K562 (cell line): ENCODE data around the gene OBSCN. TPM values are rescaled to one million over a fixed set of nuclear protein-coding genes. Genes with fewer than 3 reads are reported as not detected.

Experiments used
- ATAC-seq: fragments of 200-7000 bp; cut with Tn5 transposase; 3 replicates; pipeline ENCODE4 v1.9.1; 2020; ENCODE audit warnings: moderate library complexity
- BruUV-seq: library from RNA; stranded (reverse); fragments of 400-500 nt; replicated peaks from 2 replicates; lab custom pipeline; 2021; lab: Mats Ljungman, UMichigan
- CTCF ChIA-PET: fragments of 300-600 bp; formaldehyde crosslinking; extraction: SDS; loops from one replicate; lab custom pipeline; 2021; ENCODE audit warnings: low intra/inter-chr PET ratio; lab: Yijun Ruan, JAX
- POLR2A ChIA-PET: fragments of 300-600, 350-650 bp; sonication (Branson Sonifier 250); formaldehyde crosslinking; extraction: SDS; loops from one replicate; lab custom pipeline; 2021; ENCODE audit warnings: antibody characterized with exemption, inconsistent platforms; lab: Yijun Ruan, JAX
- DNase-seq, 4 experiments: peaks; one replicate each; pipeline versions ENCODE4 v3.0.0 to v3.0.0-alpha.2; 2011 to 2018; ENCODE audit warnings: low spot score in 3 of 4, mixed read lengths in 3 of 4; ENCODE audit errors: extremely low read depth in 1 of 4
- FAIRE-seq: peaks from 2 replicates; lab custom pipeline; 2011; peaks lifted over from hg19 to GRCh38; lab: Jason Lieb, UNC
- H2AFZ ChIP-seq: 2 replicates; pipeline ENCODE4 v1.6.0; 2011; ENCODE audit warnings: low read depth, low read length, control low read depth, inconsistent platforms
- H3K27ac ChIP-seq: fragments of 200-600 bp; 3 replicates; pipeline ENCODE4 v1.8.0; 2011; ENCODE audit warnings: low read depth, mild to moderate bottlenecking, control low read depth, inconsistent platforms, low read length, moderate library complexity, mixed read lengths; ENCODE audit errors: extremely low read depth
- H3K27me3 ChIP-seq, 2 experiments: fragments of 300-600 bp in 1 of 2; 2 replicates in 1 of 2; 3 replicates in 1 of 2; pipeline versions ENCODE4 v1.6.0 to v1.8.0; 2011; ENCODE audit warnings: inconsistent platforms in 2 of 2, low read length in 2 of 2, mild to moderate bottlenecking in 1 of 2, mixed read lengths in 1 of 2, moderate library complexity in 1 of 2; ENCODE audit not compliant: control insufficient read depth in 2 of 2, insufficient read depth in 2 of 2
- H3K36me3 ChIP-seq: fragments of 300-600 bp; 3 replicates; pipeline ENCODE4 v1.8.0; 2011; ENCODE audit warnings: mild to moderate bottlenecking, low read length, inconsistent platforms; ENCODE audit not compliant: control insufficient read depth, insufficient read depth
- H3K4me1 ChIP-seq, 2 experiments: fragments of 200-600 bp in 1 of 2; replicated peaks in 1 of 2; 2 replicates in 1 of 2; 3 replicates in 1 of 2; pipeline versions ENCODE4 v1.5.1 to v1.8.0; 2011; ENCODE audit warnings: inconsistent platforms in 2 of 2, low read length in 2 of 2, mild to moderate bottlenecking in 1 of 2, mixed read lengths in 1 of 2, moderate library complexity in 1 of 2; ENCODE audit not compliant: control insufficient read depth in 2 of 2, insufficient read depth in 2 of 2
- H3K4me2 ChIP-seq: 2 replicates; pipeline ENCODE4 v1.6.1; 2011; ENCODE audit warnings: low read length, control low read depth, inconsistent platforms, mixed read lengths; ENCODE audit not compliant: insufficient read depth
- H3K4me3 ChIP-seq: fragments of 200-600 bp; sonication (generic), shearing (Covaris generic); 2 replicates; pipeline ENCODE4 v1.5.1; 2016; ENCODE audit warnings: control low read depth, inconsistent platforms
- H3K79me2 ChIP-seq: fragments of 200-600 bp; 3 replicates; pipeline ENCODE4 v1.8.0; 2011; ENCODE audit warnings: low read length, inconsistent platforms; ENCODE audit not compliant: control insufficient read depth, insufficient read depth
- H3K9ac ChIP-seq, 2 experiments: 2 replicates each; pipeline versions ENCODE4 v1.6.0 to v1.6.1; 2011; ENCODE audit warnings: low read depth in 2 of 2, low read length in 2 of 2, control low read depth in 1 of 2, inconsistent platforms in 1 of 2, mild to moderate bottlenecking in 1 of 2, mixed read lengths in 1 of 2; ENCODE audit not compliant: insufficient read depth in 1 of 2
- H3K9me1 ChIP-seq: one replicate; pipeline ENCODE4 v1.6.0; 2011; ENCODE audit warnings: inconsistent platforms, mild to moderate bottlenecking, low read length, moderate library complexity; ENCODE audit not compliant: control insufficient read depth, insufficient read depth
- H3K9me3 ChIP-seq: replicated peaks from 2 replicates; pipeline ENCODE4 v1.5.1; 2011; ENCODE audit warnings: low read depth, low read length, inconsistent platforms; ENCODE audit not compliant: control insufficient read depth, insufficient read depth
- H4K20me1 ChIP-seq: replicated peaks from 2 replicates; pipeline ENCODE4 v1.6.1; 2011; ENCODE audit warnings: low read length, inconsistent platforms, mixed read lengths; ENCODE audit not compliant: control insufficient read depth, insufficient read depth
- GATAD2B ChIP-seq: fragments of 450-650 bp; IDR thresholded peaks from 2 replicates; pipeline ENCODE4 v1.6.1; 2017; ENCODE audit warnings: mild to moderate bottlenecking, borderline replicate concordance
- HDAC6 ChIP-seq: IDR thresholded peaks from 2 replicates; pipeline ENCODE4 v1.6.1; 2012; ENCODE audit warnings: low read depth, mild to moderate bottlenecking, control low read depth, inconsistent platforms, low read length, moderate library complexity
- HNRNPL ChIP-seq: fragments of 200-400 bp; formaldehyde crosslinking; IDR thresholded peaks from 2 replicates; pipeline ENCODE4 v1.6.1; 2017; ENCODE audit warnings: low read depth, mild to moderate bottlenecking, low read length
- PURB ChIP-seq: sonication (generic); formaldehyde crosslinking; IDR thresholded peaks from 2 replicates; pipeline ENCODE4 v1.9.0; 2021; ENCODE audit warnings: low read depth, mild to moderate bottlenecking, missing genetic modification reagents
- WGBS: fragments of 100-300 bp; shearing (Covaris generic); methylation state at CpG from one replicate; pipeline ENCODE4 v1.1.6; 2016; ENCODE audit warnings: low coverage, mixed read lengths; ENCODE audit not compliant: insufficient coverage; ENCODE audit errors: missing lambda C conversion rate; 5-methylcytosine and 5-hydroxymethylcytosine counted together
- in situ Hi-C: fragments of 300-500 bp; cut with MboI; formaldehyde crosslinking; loops from 4 replicates; pipeline ENCODE4 v1.15.0; 2018; ENCODE audit warnings: inconsistent platforms, mixed read lengths
- intact Hi-C: fragments of 100-400 bp; cut with micrococcal nuclease; formaldehyde crosslinking; loops from 2 replicates; pipeline ENCODE4 v1.14.2; 2022
- polyA plus RNA-seq, 8 experiments: library from polyadenylated mRNA; depleted of rRNA in 4 of 8; stranded (reverse) in 5 of 8; unstranded in 3 of 8; fragments of >200 nt; fragmentation: Nextera tagmentation in 2 of 8; fragmentation: Illumina TruSeq in 1 of 8; extraction: Ambion mirVana in 2 of 8; extraction: Trizol in 1 of 8; gene quantifications; 2 replicates each; pipeline versions ENCODE4 v1.2.1 to v1.2.3, GENCODE V29; 2011 to 2014; ENCODE audit warnings: inconsistent platforms in 1 of 8, missing spikeins in 1 of 8
- total RNA-seq, 7 experiments: library from RNA; depleted of rRNA in 6 of 7; stranded (reverse); fragments of >200 nt in 6 of 7; fragmentation: Illumina TruSeq in 2 of 7; extraction: Trizol in 2 of 7; gene quantifications; 2 replicates each; pipeline versions ENCODE4 v1.2.1 to v1.2.3, GENCODE V29; 2011 to 2021; ENCODE audit warnings: low replicate concordance in 1 of 7
- TF ChIP-seq, protein P1 (sequence below): sonication (generic); formaldehyde crosslinking; IDR thresholded peaks from 2 replicates; pipeline ENCODE4 v1.8.1; 2023; ENCODE audit warnings: mild to moderate bottlenecking, missing genetic modification reagents
- TF ChIP-seq, protein P2 (sequence below): fragments of 250-450 bp; sonication (Bioruptor Pico); IDR thresholded peaks from 2 replicates; pipeline ENCODE4 v1.5.0; 2021; ENCODE audit warnings: mild to moderate bottlenecking, moderate library complexity

Gene OBSCN
- total and polyA plus RNA-seq, 9 of the 15 experiments (the other 6 are each of a cell fraction or from before 2014, with no cell fraction given) = 0.18 to 19.7 (median 3.6) TPM

DNA sequence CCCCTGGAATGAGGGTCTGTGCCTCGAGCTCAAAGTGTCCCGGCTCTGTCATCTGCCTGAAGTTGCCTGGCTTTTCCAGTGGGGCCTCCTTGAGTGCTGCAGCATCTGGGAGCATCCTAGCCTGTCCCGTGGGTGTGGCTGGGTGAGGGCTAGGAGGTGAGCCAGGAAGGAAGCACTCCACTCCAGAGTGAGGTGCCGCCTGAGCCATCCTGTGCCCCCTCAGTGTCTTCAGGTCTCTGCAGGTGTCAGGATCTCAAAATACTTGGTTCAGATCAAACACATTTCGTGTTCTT lies 30.7 kb upstream of the OBSCN start:
- H3K36me3 ChIP-seq = peaks cover 10% of the 10 kb centered on the region; the same call in 2 of the 3 replicates
- CTCF ChIA-PET = no interaction called here
- H3K9me1 ChIP-seq = no peaks in the 10 kb centered on the region
- peaks cover 9% of the 10 kb centered on the region for H4K20me1 ChIP-seq
- no peak overlapping the region; a peak in 1 of 4 replicates for H3K9ac ChIP-seq
- no peaks in the 10 kb centered on the region for H3K9me3 ChIP-seq
- H3K27me3 ChIP-seq = no peaks in the 10 kb centered on the region
- H3K4me1 ChIP-seq = peaks cover 25 to 58% of the 10 kb centered on the region in 2 experiments; a peak in 4 of 5 replicates
- FAIRE-seq = no peak
- no peak overlapping the region for H3K4me2 ChIP-seq
- BruUV-seq = no TSS peak
- DNase-seq = no peak
- peaks cover 4% of the 10 kb centered on the region; the same call in 1 of the 3 replicates for H3K79me2 ChIP-seq
- intact Hi-C loops = no loop called here
- no peak for ATAC-seq
- POLR2A ChIA-PET = interaction anchor here (0.6 to 3.7 kb wide), 8 partner anchors 11 to 1271 kb away, joined by 3 to 32 read pairs (median 3); partner anchors contain the start of gene IBA57
- H2AFZ ChIP-seq = no peak overlapping the region
- no peak overlapping the region for H3K4me3 ChIP-seq
- no peak overlapping the region for H3K27ac ChIP-seq
- WGBS = 83% methylated on average over 4 of the region's 5 CpGs
- in situ Hi-C loops = no loop called here
- TF ChIP-seq HNRNPL (no peak), PURB (CRISPR knock-in tag) (no peak), GATAD2B (no peak), HDAC6 (no peak)
- TF ChIP-seq, protein P1, sequence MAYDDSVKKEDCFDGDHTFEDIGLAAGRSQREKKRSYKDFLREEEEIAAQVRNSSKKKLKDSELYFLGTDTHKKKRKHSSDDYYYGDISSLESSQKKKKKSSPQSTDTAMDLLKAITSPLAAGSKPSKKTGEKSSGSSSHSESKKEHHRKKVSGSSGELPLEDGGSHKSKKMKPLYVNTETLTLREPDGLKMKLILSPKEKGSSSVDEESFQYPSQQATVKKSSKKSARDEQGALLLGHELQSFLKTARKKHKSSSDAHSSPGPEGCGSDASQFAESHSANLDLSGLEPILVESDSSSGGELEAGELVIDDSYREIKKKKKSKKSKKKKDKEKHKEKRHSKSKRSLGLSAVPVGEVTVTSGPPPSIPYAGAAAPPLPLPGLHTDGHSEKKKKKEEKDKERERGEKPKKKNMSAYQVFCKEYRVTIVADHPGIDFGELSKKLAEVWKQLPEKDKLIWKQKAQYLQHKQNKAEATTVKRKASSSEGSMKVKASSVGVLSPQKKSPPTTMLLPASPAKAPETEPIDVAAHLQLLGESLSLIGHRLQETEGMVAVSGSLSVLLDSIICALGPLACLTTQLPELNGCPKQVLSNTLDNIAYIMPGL (CRISPR knock-in tag) = no peak
- TF ChIP-seq, protein P2, sequence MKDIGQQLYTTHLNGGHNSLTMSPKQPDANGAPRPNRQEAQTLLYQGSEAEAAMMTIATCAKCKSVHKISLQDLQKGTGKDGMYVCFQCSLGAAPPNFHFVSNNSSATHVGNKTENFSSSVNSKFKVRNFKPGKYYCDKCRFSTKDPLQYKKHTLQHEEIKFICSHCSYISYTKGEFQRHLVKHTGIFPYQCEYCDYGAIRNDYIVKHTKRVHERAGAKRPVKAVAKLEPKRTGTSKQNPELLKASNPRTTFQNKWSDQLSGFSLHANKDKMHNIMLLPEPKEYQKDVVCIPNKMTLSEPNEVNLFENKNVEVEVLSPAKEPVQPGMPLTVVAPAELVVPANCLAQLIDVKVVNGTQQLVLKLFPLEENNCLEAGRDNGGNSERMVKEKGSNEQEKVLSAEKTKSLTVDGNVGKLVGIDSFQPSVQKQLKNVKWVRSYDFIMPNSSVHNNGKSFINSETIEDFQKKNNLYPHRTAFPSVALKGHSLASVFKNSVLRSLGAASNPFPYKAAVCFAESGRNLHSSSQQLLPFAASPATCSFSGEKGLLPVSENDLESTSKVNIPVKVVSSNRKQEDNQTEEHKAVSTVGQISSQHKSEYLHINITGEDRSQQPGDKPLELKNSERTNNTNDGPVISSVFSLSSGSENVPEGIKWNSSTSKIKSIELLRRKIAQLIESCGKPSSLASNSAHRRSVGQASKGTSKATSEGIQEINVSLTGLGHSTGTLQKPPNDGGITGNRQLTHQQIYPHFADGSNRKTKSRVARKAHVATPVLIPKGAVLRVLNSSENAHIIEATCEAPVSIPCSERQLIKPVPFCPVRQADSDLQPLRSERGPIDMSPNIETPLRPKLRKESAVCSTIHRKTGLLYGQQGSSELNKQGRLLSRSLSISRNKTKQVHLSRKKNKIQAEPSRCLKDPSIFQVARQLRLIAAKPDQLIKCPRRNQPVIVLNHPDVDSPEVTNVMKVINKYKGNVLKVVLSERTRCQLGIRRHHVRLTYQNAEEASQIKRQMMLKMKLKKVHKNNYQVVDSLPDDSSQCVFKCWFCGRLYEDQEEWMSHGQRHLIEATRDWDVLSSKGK = no peak
